NCI-H1694 treated with DMSO at 0.1 percent for 48 hours (cell line): ENCODE measurements around the gene BIK.

ENCODE experiments used
- DNase-seq: peaks from one replicate; lab custom pipeline; 2025; lab: John Stamatoyannopoulos, UW

BIK gene

DNA sequence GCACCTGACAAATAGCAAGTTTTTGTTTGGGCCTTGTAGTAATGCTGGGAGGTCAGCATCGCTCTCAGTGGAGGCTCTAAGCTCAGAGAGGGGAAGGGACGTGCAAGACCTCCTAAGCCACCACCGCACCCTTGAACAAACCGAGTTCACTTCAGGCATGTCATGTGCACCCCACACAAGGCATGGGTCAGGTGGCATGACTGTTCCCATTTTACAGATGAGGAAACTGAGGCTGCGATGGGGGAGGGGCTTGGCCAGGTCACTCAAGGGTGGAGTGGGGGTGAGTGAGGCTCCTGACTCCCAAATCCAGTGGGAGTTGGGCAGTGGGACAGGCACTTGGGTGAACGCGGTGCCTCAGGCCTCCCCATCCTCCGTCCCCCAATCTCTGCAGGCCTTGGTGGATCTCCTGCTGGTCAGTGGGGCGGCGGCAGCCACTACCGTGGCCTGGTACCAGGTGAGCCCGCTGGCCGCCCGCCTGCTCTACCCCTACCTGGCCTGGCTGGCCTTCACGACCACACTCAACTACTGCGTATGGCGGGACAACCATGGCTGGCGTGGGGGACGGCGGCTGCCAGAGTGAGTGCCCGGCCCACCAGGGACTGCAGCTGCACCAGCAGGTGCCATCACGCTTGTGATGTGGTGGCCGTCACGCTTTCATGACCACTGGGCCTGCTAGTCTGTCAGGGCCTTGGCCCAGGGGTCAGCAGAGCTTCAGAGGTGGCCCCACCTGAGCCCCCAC, 52.0 kb downstream of the BIK start:
- DNase-seq: no peak

DNA sequence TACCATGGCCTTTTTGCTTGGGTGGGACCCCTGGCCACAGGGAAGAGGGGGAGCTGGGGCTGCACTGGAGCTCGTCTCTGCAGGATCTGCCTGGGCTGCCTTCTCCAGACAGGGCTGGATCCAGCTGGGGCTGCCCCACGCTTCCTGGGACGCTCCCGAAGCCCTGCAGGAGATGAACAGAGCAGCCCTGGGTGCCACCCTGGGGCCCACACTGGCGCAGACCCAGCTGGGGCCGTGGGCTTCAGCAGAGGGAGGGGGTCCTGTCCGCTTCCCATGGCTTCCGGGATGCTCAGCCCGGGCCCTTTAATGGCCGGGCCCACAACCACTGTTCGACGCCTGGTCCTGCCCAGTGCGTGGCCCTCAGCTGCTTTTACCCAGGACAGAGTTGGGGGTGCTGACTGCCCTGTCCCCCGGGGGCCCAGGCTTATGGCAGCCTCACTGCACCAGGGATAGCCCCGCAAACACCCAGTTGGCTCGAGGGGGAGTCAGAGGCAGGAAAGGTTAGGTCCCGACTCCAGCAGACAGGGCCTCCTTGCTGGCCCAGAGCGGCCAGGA, 52.8 kb downstream of the BIK start:
- no peak for DNase-seq

DNA sequence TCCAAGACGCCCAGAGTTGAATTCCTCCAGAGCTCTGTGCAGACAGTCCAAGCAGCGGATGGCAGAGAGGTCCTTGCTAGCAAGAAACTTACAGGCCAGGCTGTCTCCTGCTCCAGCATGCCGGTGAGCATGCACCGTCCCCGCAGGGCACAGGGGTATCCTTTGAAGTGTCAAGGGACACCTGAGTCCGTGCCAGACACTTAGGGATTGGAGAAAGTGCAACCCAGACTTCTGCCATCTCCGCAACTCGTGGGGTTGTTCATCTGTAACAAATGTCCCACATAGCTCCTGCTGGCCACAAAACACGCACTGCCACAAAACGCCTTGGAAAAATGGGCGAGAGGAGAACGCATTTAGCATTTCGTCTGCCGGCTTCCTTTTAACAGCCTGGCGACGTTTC, 54.1 kb downstream of the BIK start:
- DNase-seq: no peak

DNA sequence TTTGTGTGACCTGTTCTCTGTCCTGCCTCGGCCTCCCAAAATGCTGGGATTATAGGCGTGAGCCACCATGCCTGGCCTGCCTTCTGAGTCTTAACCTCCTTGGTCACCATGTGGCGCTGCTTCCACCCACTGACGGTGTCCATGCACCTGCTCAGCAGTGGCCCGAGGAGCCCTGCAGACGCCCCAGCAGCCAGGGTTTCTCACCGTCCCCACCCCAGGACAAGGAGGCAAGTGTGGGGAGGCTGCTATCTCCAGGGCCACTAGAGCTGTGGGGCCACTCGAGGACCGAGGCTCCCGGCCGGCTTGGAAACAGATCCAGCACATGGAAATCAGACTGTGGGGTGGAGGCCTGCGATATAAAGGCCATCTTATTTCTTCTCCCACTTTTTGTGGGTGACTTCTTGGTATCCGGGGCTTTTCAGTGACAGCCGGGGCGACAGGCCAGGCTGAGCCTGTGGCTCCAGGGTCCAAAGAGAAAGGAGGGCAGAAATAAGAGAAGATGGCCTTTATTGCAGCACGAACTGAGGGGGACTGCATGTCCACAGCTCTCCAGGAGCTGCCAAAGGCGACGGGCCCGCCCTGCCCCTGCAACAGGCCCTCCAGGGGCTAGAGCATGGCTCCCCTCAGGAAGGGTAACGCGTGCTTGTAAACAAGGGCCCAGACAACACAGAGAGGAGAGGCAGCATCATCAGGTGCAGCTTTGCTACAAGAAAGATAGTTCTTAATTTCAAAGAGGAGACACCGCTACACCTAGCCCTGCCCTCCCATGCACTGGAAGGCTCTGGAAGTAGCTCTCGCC, 55.8 kb downstream of the BIK start:
- no peak for DNase-seq

DNA sequence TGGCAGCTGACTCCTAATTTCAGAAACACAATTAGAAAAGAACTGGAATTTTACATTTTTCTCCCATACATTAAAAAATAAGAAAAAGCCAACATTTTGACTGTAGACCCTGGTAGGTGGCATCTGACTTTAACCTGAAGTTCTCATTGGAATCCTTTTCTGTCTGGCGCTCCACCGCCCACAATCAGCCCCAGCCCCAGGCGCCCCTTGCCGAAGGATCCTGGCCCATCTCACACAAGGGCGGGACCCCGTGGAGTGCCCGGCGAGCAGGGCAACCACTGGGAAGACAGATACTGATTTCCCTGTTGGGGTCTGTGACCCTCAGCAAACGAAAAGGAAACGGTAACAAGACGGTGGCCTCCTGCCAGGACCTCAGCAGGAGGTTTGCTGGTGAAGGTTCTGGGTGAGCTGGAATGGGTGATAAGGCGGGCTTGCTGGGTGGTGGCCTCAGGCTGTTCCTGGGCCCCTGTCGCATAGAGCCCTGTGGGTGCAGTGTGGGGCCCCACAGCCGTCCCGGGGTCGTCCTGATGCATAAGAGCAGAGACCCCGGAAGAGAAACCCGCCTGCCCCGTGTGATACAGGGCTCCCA, 56.5 kb downstream of the BIK start:
- DNase-seq: no peak

DNA sequence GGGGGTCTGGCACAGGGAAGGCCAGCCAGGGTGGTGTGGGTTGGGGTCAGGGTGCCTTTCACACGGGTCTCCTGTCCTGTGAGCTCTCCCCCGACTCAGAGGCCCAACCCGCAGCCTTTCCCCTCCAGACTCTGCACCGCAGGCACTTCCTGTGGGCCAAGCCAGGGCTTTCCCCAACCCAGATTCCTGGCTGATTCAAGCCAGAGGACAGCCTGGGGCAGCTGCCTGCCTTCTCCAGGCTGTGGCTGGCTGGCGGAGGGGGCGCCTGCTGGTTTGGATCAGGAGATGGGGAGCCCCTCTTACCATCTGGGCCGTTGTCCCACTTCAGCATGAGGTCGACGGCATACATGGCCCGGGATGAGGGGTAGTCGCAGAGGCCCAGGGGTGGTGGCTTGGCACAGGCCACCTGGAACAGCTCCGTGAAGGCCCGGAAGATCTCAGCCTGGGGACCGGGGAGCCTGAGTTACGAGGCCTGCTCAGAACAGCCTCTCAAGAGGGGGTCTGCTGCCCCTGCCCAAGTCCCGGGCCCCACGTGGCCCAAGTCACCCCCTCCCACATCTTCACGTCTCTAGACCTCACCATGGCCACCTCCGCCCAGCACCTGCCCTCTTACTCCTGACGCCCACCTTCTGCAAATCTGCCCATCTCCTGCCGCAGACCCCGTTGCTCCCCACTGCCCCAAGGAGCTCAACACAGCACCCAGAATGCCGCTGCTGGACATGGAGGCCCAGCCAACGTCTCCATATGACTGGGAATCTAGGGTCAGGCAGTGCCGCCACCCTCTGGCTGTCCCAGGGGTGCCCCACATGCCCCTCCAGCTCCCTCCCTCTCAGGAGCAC, 58.1 kb downstream of the BIK start:
- no peak for DNase-seq

DNA sequence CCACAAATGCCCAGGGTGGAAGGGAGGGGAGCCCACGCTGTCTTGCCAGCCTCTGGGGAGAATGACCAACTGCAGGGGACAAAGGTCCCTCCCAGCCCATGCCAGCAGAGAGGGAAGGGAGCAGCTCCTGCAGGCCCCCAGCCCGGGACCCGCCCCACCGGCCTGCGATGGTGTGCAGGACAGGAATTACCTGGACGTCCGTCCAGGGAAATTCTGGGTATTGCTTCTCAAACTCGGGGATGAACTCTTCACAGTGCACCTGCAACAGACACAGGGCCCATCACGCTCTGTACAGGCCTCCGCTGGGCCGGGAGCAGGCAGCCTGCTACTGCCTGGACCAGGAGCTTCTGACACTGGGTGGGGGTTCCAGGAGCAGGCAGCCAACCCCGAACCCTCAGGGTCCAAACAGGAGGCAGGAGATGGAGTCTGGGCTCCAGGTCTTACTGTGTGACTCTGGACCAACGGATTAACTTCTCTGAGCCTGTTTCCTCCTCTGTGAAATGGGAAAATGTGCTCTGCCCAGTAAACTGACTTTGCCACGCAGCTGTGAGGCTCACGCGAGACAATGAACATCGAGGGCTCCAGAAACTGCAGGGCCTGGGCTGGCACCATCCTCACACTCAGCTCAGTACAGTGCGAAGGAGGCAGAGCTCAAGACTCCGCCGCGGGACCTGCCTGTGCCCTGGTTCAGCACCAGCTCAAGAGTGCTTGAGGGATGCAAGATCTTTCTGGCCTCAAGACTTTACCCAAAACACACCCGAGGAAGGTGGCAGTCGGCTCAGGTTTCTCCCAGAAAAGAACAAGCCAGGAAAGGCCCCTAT, 59.0 kb downstream of the BIK start:
- no peak for DNase-seq

DNA sequence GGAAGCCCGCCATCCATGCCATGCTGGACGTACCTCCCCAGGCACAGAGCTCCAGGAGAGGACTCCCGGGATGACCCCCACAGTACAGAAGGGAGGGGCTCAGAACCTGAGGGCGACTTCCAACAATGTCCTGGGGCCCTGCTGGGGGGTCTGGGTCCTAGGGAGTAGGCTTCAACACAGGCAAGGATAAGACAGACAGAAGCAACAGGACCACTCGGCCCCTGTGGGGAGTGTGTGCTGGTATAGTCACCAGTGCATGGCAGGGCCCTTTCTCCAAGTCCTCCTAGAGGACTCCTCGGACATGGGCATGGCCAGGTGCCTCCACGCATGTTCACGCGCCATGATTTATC, 59.6 kb downstream of the BIK start:
- DNase-seq: no peak

DNA sequence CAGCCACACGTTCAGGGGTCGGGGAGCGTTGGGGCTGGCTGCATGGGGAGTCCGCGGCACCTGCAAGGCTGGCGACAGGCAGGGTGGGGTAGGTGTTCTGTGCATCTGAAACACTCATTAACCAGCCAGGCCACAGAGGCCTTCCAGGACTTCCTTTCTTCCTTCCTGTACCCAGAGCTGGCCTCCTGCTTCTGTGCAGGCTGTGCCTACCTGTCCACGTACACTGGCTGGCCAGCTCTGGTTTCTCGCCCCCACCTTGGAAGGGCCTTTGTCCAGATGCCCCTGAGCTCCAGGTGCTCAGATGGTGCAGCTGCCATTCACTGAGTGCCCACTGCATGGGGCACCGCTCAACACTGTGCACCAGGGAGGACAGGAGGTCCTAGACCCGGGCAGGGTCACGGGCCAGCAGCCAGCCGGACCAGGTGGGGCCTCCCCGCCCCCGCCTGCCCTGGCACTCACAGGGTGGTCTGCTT, 60.5 kb downstream of the BIK start:
- no peak for DNase-seq

DNA sequence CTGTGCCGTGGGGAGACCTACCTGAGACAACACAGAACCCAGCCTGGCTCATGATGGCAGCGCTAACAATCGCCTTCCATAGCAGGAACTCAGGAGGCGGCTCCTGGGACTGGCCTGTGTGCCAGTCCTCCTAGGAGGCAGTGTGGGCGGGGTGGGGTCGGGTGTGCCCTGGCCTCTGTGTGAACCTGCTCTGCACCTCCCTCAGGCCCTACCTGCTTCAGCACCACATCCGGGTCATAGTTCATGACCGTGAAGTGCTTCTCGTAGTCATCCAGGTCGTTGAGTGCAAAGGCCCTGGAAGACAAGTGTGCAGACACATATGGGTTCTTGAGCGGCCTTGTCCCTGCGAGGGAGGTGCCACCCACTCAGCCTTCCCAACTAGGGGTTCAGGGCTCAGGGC, 61.1 kb downstream of the BIK start:
- DNase-seq: no peak

DNA sequence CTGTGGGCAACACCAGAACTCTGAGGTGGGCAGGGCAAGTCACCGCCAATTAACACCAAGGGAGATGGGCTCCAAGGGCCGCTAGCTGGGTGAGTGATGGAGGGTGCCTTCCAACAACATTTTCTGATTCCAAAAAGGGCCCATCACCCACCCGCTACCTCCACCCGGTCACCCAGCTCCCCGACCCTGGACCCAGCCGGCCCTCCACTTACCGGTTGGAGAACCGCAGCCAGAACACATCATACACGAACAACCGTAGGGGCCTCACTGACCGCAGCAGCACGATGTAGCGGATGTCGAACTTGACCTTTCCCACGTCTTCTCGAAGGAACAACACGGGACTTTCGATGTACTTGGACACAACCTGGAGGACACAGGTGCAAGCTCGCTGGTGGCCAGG, 61.6 kb downstream of the BIK start:
- no peak for DNase-seq

DNA sequence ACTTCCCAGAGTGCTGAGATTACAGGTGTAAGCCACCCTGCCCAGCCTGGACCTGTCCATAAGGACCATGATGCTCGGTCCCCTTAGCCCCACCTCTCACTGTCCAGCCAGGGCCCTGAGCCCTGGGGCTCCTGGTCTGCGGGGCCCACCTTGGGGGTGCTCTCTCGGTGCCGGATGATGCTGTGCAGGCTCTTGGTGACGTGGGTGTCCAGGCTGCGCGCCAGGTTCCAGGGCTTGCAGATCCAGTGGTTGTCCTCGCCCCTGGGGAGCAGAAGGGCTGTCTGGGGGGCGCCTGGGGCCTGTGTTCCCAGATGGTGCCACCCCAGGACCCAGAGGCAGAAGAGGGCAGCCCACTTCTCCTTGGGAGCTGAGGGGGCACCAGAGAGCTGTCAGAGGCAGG, 63.0 kb downstream of the BIK start:
- no peak for DNase-seq

DNA sequence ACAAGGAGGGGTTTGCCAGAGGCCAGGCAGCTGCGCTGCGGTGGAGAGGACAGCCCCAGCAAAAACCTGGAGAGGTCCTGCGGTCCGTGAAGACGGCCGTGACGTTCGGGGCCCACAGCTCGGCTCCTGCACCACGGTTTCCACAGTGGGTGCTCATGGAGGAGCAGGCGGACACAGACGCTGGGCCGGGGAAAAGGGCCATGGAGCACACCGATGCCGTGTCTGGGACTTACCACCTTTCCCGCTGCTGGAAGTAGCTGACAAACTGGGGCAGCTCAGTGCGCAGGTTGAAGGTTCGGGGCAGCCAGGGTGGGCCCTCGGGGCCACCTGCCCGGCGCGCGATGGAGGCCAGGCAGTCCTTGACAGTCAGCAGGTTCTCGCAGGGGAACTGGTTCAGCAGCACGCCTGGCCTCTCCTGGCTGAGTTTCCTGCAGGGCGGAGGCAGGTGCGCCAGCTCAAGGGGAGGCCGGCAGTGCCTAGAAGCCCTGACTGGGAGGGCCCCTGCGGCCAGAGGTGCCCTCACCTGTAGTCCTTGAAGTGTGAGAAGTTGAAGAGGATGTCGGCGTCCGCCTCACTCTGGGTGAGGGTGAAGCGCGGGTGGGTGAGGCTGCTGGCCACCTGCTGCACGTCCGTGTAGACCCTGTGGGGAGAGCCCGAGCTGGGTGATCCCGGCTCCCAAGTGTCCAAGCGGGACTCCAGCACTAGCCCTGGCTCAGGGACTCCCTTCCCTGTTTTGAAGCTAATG, 63.6 kb downstream of the BIK start:
- no peak for DNase-seq

DNA sequence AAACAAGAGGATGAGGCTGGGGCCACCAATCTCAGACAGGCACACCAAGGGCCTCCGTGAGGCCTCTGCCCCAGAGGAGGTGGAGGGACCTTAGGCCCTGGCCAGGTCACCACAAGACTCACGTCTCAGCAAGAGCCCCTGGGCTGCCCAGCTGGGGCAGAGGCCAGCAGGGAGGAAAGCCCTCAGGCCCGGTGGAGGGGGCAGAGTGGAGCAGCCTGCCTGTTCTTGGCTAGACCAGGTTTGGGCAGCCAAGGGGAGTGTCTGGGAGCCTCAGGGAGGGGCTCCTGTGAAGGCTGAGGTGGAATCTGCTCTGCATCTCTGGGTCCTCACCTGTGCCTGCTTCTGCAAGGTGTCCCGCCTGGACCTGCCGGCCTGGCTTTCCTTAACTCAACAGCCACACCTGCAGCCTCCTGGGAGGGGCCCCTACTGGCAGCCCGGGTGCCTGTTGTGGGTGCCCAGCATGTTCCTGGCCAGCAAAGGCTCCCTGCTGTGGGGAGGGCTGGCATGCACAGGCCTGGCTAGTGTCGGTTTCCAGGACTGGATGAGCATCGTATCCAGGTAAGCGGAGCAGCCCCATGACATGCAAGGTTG, 64.5 kb downstream of the BIK start:
- DNase-seq: no peak

DNA sequence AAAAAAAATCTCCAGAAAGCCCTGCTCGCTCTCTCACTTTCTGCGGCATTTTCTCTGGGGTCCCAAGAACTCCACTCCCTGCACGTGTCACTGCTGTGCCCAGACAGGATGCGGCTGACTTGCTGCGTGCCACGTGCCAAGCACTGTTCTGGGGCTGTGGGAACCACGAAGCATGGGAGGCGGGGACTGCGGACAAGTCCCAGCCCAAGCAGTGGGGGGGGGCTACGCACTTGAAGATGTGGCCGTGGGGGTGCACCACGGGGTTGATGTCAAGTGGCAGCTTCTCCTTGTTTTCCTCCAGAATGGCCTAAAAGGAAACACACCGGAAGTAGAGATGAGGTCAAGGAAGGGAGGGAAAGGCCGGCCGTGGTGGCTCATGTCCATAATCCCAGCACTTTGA, 65.5 kb downstream of the BIK start:
- no peak for DNase-seq

DNA sequence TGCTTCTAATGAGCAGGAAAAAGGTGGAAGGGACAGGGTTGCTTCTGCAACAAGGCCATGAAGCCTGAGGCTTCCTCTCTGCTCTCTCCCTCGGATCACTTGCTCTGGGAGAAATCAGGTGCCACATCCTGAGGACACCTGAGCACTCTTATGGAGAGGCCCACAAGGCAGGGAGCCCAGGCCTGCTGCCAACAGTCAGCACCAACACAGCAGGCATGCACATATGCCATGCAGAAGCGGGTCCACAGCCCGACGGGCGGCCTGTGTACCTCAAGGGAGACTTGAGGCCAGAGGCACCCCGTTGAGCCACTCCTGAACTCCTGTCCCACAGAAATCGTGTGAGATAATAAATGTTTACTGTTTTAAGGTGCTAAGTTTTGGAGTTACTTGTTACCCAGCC, 66.9 kb downstream of the BIK start:
- no peak for DNase-seq
